ENCODE data around the gene ACBD4. TPM values are rescaled to one million over a fixed set of nuclear protein-coding genes. Genes with fewer than 3 reads are reported as not detected.

The ACBD4 gene
- total and polyA plus RNA-seq, 2 of the 13 experiments (the other 11 are each of a cell fraction or from before 2014, with no cell fraction given): 16.1 to 26.9 TPM

- no peak for TF ChIP-seq SOX13 (IDR thresholded peaks at IDR 0.05)
- peak in 1 of 2 experiments; percentile 60; a peak in 1 of 4 replicates for TF ChIP-seq SOX13 (CRISPR knock-in tag; conservative IDR thresholded peaks at IDR 0.05 in 1 of 2, IDR thresholded peaks at IDR 0.05 in 1 of 2)
- 0 out of 2 replicates have a peak, but pooled peaks have one; percentile 46 for TF ChIP-seq SP5 (CRISPR knock-in tag; IDR thresholded peaks at IDR 0.05; ENCODE audit: borderline replicate concordance, low read depth)
- no peak for TF ChIP-seq SPEN (CRISPR knock-in tag; IDR thresholded peaks at IDR 0.05; ENCODE audit: low read depth)
- peak; percentile 76 for TF ChIP-seq SALL1 (CRISPR knock-in tag; IDR thresholded peaks at IDR 0.05)
- no peak for TF ChIP-seq ZNF773 (CRISPR knock-in tag; IDR thresholded peaks at IDR 0.05; ENCODE audit: borderline replicate concordance)
- no peak for TF ChIP-seq ATF6 (CRISPR knock-in tag; conservative IDR thresholded peaks at IDR 0.05)
- TF ChIP-seq CHD4 (IDR thresholded peaks at IDR 0.05; ENCODE audit: borderline replicate concordance, low read length): 0 out of 2 replicates have a peak, but pooled peaks have one; percentile 29
- no peak for TF ChIP-seq ZNF460 (CRISPR knock-in tag; IDR thresholded peaks at IDR 0.05; ENCODE audit: borderline replicate concordance)
- TF ChIP-seq ZNF484 (CRISPR knock-in tag; IDR thresholded peaks at IDR 0.05; ENCODE audit: borderline replicate concordance, low read depth): no peak
- TF ChIP-seq ZNF44 (CRISPR knock-in tag; IDR thresholded peaks at IDR 0.05): no peak
- no peak for TF ChIP-seq IKZF1 (IDR thresholded peaks at IDR 0.05)
- TF ChIP-seq SNAPC5 (CRISPR knock-in tag; IDR thresholded peaks at IDR 0.05; ENCODE audit: borderline replicate concordance): no peak
- 0 out of 2 replicates have a peak, but pooled peaks have one; percentile 22 for TF ChIP-seq IRF9 (CRISPR knock-in tag; IDR thresholded peaks at IDR 0.05; ENCODE audit: borderline replicate concordance)
- TF ChIP-seq HOXA7 (CRISPR knock-in tag; IDR thresholded peaks at IDR 0.05): no peak
- no peak for TF ChIP-seq HHEX (CRISPR knock-in tag; IDR thresholded peaks at IDR 0.05)
- no peak for TF ChIP-seq EZH2 (conservative IDR thresholded peaks at IDR 0.05; ENCODE audit: low read depth, low read length)
- no peak; the same call in 1 of the 2 replicates for TF ChIP-seq ZNF451 (CRISPR knock-in tag; IDR thresholded peaks at IDR 0.05)
- TF ChIP-seq SIX1 (CRISPR knock-in tag; IDR thresholded peaks at IDR 0.05; ENCODE audit: borderline replicate concordance): no peak
- no peak for TF ChIP-seq HNRNPUL1 (IDR thresholded peaks at IDR 0.05; ENCODE audit: low read depth, low read length)
- 0 out of 2 replicates have a peak, but pooled peaks have one; percentile 40 for TF ChIP-seq ZNF761 (CRISPR knock-in tag; conservative IDR thresholded peaks at IDR 0.05)
- TF ChIP-seq FOXA1 (IDR thresholded peaks at IDR 0.05): peak; percentile 9; the same call in 1 of the 2 replicates
- peak; percentile 81 for TF ChIP-seq FOXA1 (CRISPR knock-in tag; IDR thresholded peaks at IDR 0.05)
- TF ChIP-seq MED1 (CRISPR knock-in tag; IDR thresholded peaks at IDR 0.05): peak; percentile 59
- no peak for TF ChIP-seq SMARCC2 (IDR thresholded peaks at IDR 0.05)
- no peak; the same call in 1 of the 2 replicates for TF ChIP-seq ZNF563 (CRISPR knock-in tag; IDR thresholded peaks at IDR 0.05)
- no peak for TF ChIP-seq HMG20B (CRISPR knock-in tag; conservative IDR thresholded peaks at IDR 0.05)
- TF ChIP-seq ZNF841 (CRISPR knock-in tag; IDR thresholded peaks at IDR 0.05; ENCODE audit: borderline replicate concordance): no peak
Observed at GRCh38 chr17:45127548-45128300, 7.8 kb upstream of the ACBD4 start (continued).
